Hepatocyte (in vitro differentiated cells): ENCODE data around the gene C11orf86. TPM values are rescaled to one million over a fixed set of nuclear protein-coding genes. Genes with fewer than 3 reads are reported as not detected.
"Not testable (repeated sequence)": the region's sequence is repeated elsewhere in the genome, so short reads cannot be mapped to it uniquely, and the experiment has no call there.

Experiments used
- DNase-seq: peaks from one replicate; pipeline ENCODE4 v3.0.0-alpha.2; 2016; ENCODE audit warnings: low spot score
- H2AFZ ChIP-seq: fragments of 200-600 bp; sonication (generic); 2 replicates; pipeline ENCODE4 v1.6.0; 2016; ENCODE audit warnings: antibody characterized with exemption, mild to moderate bottlenecking
- H3K27ac ChIP-seq: fragments of 200-600 bp; sonication (generic); 2 replicates; pipeline ENCODE4 v1.5.1; 2016; ENCODE audit warnings: mild to moderate bottlenecking
- H3K27me3 ChIP-seq: fragments of 200-600 bp; sonication (generic); 2 replicates; pipeline ENCODE4 v1.6.1; 2016
- H3K36me3 ChIP-seq: fragments of 200-600 bp; sonication (generic); replicated peaks from 2 replicates; pipeline ENCODE4 v1.5.1; 2016; ENCODE audit warnings: low read depth; ENCODE audit not compliant: insufficient read depth
- H3K4me1 ChIP-seq: fragments of 200-600 bp; sonication (generic); 2 replicates; pipeline ENCODE4 v1.5.1; 2016; ENCODE audit warnings: mild to moderate bottlenecking, moderate library complexity; ENCODE audit not compliant: insufficient read depth
- H3K4me2 ChIP-seq: fragments of 200-600 bp; sonication (generic); 2 replicates; pipeline ENCODE4 v1.6.0; 2016
- H3K4me3 ChIP-seq: fragments of 200-600 bp; sonication (generic); 2 replicates; pipeline ENCODE4 v1.5.1; 2016; ENCODE audit warnings: mild to moderate bottlenecking
- H3K79me2 ChIP-seq: fragments of 200-600 bp; sonication (generic); 2 replicates; pipeline ENCODE4 v1.6.0; 2017; ENCODE audit warnings: mild to moderate bottlenecking
- H3K9me2 ChIP-seq: fragments of 200-600 bp; sonication (generic); replicated peaks from 2 replicates; pipeline ENCODE4 v1.6.0; 2017; ENCODE audit warnings: mild to moderate bottlenecking; ENCODE audit not compliant: insufficient read depth
- H3K9me3 ChIP-seq: fragments of 200-600 bp; sonication (generic); 2 replicates; pipeline ENCODE4 v1.5.1; 2016; ENCODE audit warnings: low read depth, mild to moderate bottlenecking
- H4K20me1 ChIP-seq: fragments of 200-600 bp; sonication (generic); 2 replicates; pipeline ENCODE4 v1.6.0; 2016; ENCODE audit warnings: mild to moderate bottlenecking; ENCODE audit not compliant: insufficient read depth, poor library complexity, severe bottlenecking
- EZH2 ChIP-seq: fragments of 200-600 bp; sonication (generic); IDR thresholded peaks from 2 replicates; pipeline ENCODE4 v1.6.1; 2016; ENCODE audit warnings: antibody characterized with exemption, mild to moderate bottlenecking, borderline replicate concordance
- EZH2phosphoT487 ChIP-seq: fragments of 200-600 bp; sonication (generic); IDR thresholded peaks from one replicate; pipeline ENCODE4 v1.6.1; 2018; ENCODE audit warnings: antibody characterized with exemption, mild to moderate bottlenecking, low read depth, moderate library complexity; ENCODE audit not compliant: unreplicated experiment, severe bottlenecking
- WGBS: methylation state at CpG from one replicate; pipeline ENCODE4 v1.1.6; 2016; ENCODE audit warnings: low lambda C conversion rate; ENCODE audit errors: missing lambda C conversion rate; 5-methylcytosine and 5-hydroxymethylcytosine counted together
- polyA plus RNA-seq: library from polyadenylated mRNA; unstranded; fragments of >200 nt; fragmentation: Nextera tagmentation; extraction: Ambion mirVana; gene quantifications from 2 replicates; pipeline ENCODE4 v1.2.1, GENCODE V29; 2016
- total RNA-seq: library from RNA; depleted of rRNA; stranded (reverse); fragments of >200 nt; gene quantifications from 2 replicates; pipeline ENCODE4 v1.2.3, GENCODE V29; 2014
- TF ChIP-seq, protein P1 (sequence below): fragments of 200-600 bp; sonication (generic); IDR thresholded peaks from 2 replicates; pipeline ENCODE4 v1.5.1; 2016; ENCODE audit warnings: antibody characterized with exemption, mild to moderate bottlenecking; ENCODE audit not compliant: poor library complexity

The C11orf86 gene
- total and polyA plus RNA-seq, 2 experiments from 2014 or later, result 1.5 to 2.6 TPM

DNA sequence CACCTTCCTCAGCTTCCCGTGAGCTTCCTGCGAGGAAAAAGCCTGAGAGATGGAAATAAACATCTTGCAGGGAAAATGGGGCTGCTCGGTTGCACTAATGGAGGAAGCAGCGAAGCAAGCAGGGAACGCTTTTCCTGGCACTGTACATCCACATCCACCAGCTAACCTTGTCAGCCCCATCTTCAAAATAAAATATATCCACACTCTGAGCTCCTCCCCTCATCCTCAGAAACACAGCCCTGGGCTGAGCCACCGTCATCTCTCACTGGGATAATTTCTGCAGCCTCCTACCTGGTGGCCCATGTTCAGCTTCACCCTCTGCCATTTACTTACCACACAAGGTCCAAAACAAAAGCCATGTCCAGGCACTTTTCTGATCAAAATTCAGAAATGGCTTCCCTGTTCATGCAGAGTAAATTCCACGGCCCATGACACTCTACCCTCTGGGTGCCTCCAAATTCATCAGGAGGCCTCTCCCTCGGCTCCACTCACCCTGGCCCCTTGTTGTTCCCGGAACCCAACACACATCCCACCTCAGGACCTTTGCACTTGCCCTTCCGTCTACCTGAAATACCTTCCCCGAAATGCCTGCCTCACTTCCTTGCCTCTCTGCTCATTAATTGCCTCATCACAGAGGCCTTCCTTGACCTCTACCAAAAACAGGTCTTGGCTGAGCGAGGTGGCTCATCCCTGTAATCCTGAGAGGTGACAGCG lies 13.0 kb downstream of the C11orf86 start:
- no peaks in the 10 kb centered on the region for H4K20me1 ChIP-seq
- no peaks in the 10 kb centered on the region for H3K36me3 ChIP-seq
- no peaks in the 10 kb centered on the region for H3K9me3 ChIP-seq
- no peak for DNase-seq
- 85% methylated on average over 13 of the region's 13 CpGs for WGBS
- H2AFZ ChIP-seq, result no peak overlapping the region
- H3K4me2 ChIP-seq, result no peak overlapping the region
- no peaks in the 10 kb centered on the region for H3K9me2 ChIP-seq
- H3K27me3 ChIP-seq, result no peaks in the 10 kb centered on the region
- no peak overlapping the region for H3K4me3 ChIP-seq
- no peaks in the 10 kb centered on the region for H3K79me2 ChIP-seq
- no peaks in the 10 kb centered on the region for H3K4me1 ChIP-seq
- TF ChIP-seq, protein P1, sequence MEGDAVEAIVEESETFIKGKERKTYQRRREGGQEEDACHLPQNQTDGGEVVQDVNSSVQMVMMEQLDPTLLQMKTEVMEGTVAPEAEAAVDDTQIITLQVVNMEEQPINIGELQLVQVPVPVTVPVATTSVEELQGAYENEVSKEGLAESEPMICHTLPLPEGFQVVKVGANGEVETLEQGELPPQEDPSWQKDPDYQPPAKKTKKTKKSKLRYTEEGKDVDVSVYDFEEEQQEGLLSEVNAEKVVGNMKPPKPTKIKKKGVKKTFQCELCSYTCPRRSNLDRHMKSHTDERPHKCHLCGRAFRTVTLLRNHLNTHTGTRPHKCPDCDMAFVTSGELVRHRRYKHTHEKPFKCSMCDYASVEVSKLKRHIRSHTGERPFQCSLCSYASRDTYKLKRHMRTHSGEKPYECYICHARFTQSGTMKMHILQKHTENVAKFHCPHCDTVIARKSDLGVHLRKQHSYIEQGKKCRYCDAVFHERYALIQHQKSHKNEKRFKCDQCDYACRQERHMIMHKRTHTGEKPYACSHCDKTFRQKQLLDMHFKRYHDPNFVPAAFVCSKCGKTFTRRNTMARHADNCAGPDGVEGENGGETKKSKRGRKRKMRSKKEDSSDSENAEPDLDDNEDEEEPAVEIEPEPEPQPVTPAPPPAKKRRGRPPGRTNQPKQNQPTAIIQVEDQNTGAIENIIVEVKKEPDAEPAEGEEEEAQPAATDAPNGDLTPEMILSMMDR, result no peak
- no peak for TF ChIP-seq EZH2phosphoT487
- no peak for TF ChIP-seq EZH2
- no peak overlapping the region for H3K27ac ChIP-seq

DNA sequence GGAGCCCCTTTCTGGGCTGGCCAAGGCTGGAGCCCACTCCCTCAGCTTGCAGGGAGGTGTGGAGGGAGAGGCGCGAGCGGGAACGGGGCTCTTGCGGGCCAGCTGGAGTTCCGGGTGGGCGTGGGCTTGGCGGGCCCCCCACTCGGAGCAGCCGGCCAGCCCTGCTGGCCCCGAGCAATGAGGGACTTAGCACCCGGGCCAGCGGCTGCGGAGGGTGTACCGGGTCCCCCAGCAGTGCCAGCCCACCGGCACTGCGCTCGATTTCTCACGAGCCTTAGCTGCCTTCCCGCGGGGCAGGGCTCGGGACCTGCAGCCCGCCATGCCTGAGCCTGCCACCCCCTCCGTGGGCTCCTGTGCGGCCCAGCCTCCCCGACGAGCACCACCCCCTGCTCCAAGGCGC lies 13.6 kb downstream of the C11orf86 start:
- H4K20me1 ChIP-seq, H3K79me2 ChIP-seq, H3K27me3 ChIP-seq, DNase-seq, H3K36me3 ChIP-seq, H2AFZ ChIP-seq, H3K27ac ChIP-seq, H3K4me2 ChIP-seq, H3K4me3 ChIP-seq, H3K9me2 ChIP-seq, H3K9me3 ChIP-seq, H3K4me1 ChIP-seq: not testable (repeated sequence)
- WGBS, result 99% methylated on average over 17 of the region's 28 CpGs

DNA sequence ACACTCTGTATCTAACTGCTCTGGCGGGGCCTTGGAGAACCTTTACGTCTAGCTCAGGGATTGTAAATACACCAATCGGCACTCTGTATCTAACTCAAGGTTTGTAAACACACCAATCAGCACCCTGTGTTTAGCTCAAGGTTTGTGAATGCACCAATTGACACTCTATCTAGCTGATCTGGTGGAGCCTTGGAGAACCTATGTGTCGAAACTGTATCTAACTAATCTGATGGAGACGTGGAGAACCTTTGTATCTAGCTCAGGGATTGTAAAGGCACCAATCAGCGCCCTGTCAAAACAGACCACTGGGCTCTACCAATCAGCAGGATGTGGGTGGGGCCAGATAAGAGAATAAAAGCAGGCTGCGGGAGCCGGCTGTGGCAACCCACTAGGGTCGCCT lies 14.3 kb downstream of the C11orf86 start:
- H3K36me3 ChIP-seq, H3K9me3 ChIP-seq, H3K9me2 ChIP-seq, H3K27me3 ChIP-seq, H3K79me2 ChIP-seq, H4K20me1 ChIP-seq, H3K4me1 ChIP-seq, DNase-seq, H3K4me3 ChIP-seq, H3K4me2 ChIP-seq, H2AFZ ChIP-seq, H3K27ac ChIP-seq: not testable (repeated sequence)
- 90% methylated on average over 9 of the region's 9 CpGs for WGBS

DNA sequence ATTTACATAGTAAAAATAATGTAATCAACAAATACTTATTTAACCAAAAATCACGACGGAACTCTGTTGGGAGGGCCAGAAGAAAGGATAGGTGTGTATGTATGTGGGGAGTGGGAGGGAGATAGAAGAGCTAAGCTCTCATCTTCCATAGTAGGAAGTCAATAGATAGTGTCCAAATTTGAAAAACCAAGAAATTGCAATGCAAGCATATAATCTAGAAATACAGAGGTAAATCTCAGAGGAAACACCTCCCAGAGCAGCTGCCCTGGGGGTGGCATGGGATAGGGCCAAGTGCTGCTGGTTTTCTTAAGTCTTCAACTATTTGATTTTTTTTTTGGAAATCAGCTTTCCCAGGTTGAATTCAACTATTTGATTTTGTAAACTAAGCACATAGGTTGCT lies 16.9 kb downstream of the C11orf86 start:
- no peaks in the 10 kb centered on the region for H4K20me1 ChIP-seq
- H3K9me3 ChIP-seq, result no peaks in the 10 kb centered on the region
- no peak overlapping the region for H3K4me3 ChIP-seq
- H3K27me3 ChIP-seq, result no peaks in the 10 kb centered on the region
- no peak overlapping the region for H3K4me2 ChIP-seq
- no peaks in the 10 kb centered on the region for H3K79me2 ChIP-seq
- DNase-seq, result no peak
- H3K27ac ChIP-seq, result no peak overlapping the region
- no peaks in the 10 kb centered on the region for H3K36me3 ChIP-seq
- WGBS, result 84% methylated on average over 2 of the region's 2 CpGs
- no peak overlapping the region for H2AFZ ChIP-seq
- no peaks in the 10 kb centered on the region for H3K4me1 ChIP-seq
- H3K9me2 ChIP-seq, result no peaks in the 10 kb centered on the region
- no peak for TF ChIP-seq EZH2phosphoT487
- TF ChIP-seq EZH2, result no peak
- TF ChIP-seq, protein P1, result no peak
